Common myeloid progenitor, CD34-positive (primary cell): Measurements from ENCODE around the gene TENT5A.
A peak's percentile ranks its signal among the peaks of the same experiment; 100 is the strongest.

Source experiments
- CTCF ChIA-PET: fragments of 350-600 bp; sonication (Branson Sonifier 250); formaldehyde crosslinking; loops from one replicate; lab custom pipeline; 2021; ENCODE audit warnings: antibody characterized with exemption; lab: Charles Lee
- POLR2A ChIA-PET: fragments of 350-600 bp; sonication (Branson Sonifier 250); formaldehyde crosslinking; loops from one replicate; lab custom pipeline; 2021; ENCODE audit warnings: antibody characterized with exemption; lab: Charles Lee
- DNase-seq, 3 donors: peaks; one replicate each; pipeline versions ENCODE4 v3.0.0 to v3.0.0-alpha.2; 2013
- H3K27ac ChIP-seq, 2 experiments: 1 replicate in 1 of 2; 2 replicates in 1 of 2; pipeline ENCODE4 v1.7.0; 2013; ENCODE audit warnings: inconsistent platforms in 2 of 2, low read length in 2 of 2, mild to moderate bottlenecking in 2 of 2, low read depth in 1 of 2, moderate library complexity in 1 of 2; ENCODE audit not compliant: severe bottlenecking in 2 of 2, insufficient read depth in 1 of 2, poor library complexity in 1 of 2
- H3K27me3 ChIP-seq, 5 experiments: replicated peaks in 2 of 5; 1 replicate in 3 of 5; 2 replicates in 2 of 5; pipeline versions ENCODE4 v1.6.1 to v1.7.0; 2013; ENCODE audit warnings: low read length in 4 of 5, mild to moderate bottlenecking in 2 of 5, moderate library complexity in 2 of 5, inconsistent platforms in 1 of 5; ENCODE audit not compliant: insufficient read depth in 5 of 5, control insufficient read depth in 4 of 5
- H3K36me3 ChIP-seq, 4 experiments: 1 replicate in 2 of 4; 2 replicates in 2 of 4; pipeline versions ENCODE4 v1.6.1 to v1.7.0; 2013; ENCODE audit warnings: low read length in 3 of 4, control low read depth in 1 of 4, mild to moderate bottlenecking in 1 of 4; ENCODE audit not compliant: control insufficient read depth in 4 of 4, insufficient read depth in 4 of 4
- H3K4me1 ChIP-seq, 4 experiments: 1 replicate in 3 of 4; 2 replicates in 1 of 4; pipeline versions ENCODE4 v1.6.1 to v1.7.1; 2013; ENCODE audit warnings: low read length in 3 of 4, mild to moderate bottlenecking in 3 of 4, control low read depth in 1 of 4, inconsistent platforms in 1 of 4, moderate library complexity in 1 of 4; ENCODE audit not compliant: control insufficient read depth in 4 of 4, insufficient read depth in 4 of 4; ENCODE audit errors: control extremely low read depth in 1 of 4
- H3K4me3 ChIP-seq, 7 experiments: 1 replicate in 4 of 7; 2 replicates in 3 of 7; pipeline versions ENCODE4 v1.5.1 to v1.7.0; 2013; ENCODE audit warnings: mild to moderate bottlenecking in 7 of 7, low read length in 6 of 7, moderate library complexity in 6 of 7, inconsistent platforms in 2 of 7, low read depth in 2 of 7, control low read depth in 1 of 7; ENCODE audit not compliant: insufficient read depth in 4 of 7, control insufficient read depth in 1 of 7; ENCODE audit errors: extremely low read depth in 1 of 7
- H3K9me3 ChIP-seq, 5 experiments: 1 replicate in 4 of 5; 2 replicates in 1 of 5; pipeline versions ENCODE4 v1.6.1 to v1.7.1; 2013; ENCODE audit warnings: low read length in 4 of 5, mild to moderate bottlenecking in 2 of 5, inconsistent platforms in 1 of 5, low read depth in 1 of 5, moderate library complexity in 1 of 5; ENCODE audit not compliant: control insufficient read depth in 4 of 5, insufficient read depth in 2 of 5; ENCODE audit errors: control extremely low read depth in 1 of 5
- WGBS: methylation state at CpG from one replicate; pipeline ENCODE4 v1.1.5; 2013; ENCODE audit not compliant: insufficient coverage; 5-methylcytosine and 5-hydroxymethylcytosine counted together

TENT5A gene

DNA sequence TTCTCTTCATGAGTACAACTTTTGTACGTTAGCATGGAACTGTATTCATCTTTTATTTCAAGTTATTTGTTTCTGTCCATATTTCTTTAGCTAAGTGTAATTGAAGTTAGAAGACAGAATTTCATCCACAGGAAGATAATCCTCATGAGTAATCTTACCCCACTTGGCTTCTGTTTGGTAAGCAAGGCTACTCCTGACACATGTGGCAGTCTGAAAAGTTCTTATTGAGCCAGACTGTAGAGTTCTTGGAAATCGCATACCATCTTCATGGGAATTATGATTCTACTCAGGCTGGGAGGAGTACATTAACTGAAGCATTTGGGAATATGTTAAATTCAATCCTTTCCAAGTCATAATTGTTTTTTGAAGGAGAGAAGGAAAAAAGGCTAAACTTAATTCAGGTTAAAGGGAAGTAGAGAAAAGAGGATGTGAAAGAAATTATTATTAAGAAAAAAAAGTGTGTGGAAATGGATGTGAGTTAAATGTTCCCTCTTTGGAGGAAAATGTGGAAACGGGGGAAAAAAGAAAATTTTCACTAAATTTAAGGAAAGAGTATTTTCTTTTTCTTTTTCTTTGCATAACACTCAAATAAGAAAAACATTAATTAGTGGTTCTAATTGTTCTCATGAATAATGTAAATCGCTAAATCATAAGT is 41.5 kb upstream of the TENT5A start:
- no peak overlapping the region for H3K4me3 ChIP-seq
- H3K4me1 ChIP-seq = peaks cover 0 to 16% (median 5%) of the 10 kb centered on the region in 4 experiments
- CTCF ChIA-PET = interaction anchor here (0.7 to 1.7 kb wide), 4 partner anchors 10 to 28 kb away, joined by 3 to 7 read pairs (median 4); no protein-coding TSS in a partner anchor
- H3K36me3 ChIP-seq = no peaks in the 10 kb centered on the region
- WGBS = 100% methylated on average over 2 of the region's 4 CpGs
- no peak for DNase-seq
- peaks cover 0 to 3% (median 0%) of the 10 kb centered on the region in 5 experiments for H3K9me3 ChIP-seq
- no peak overlapping the region for H3K27ac ChIP-seq
- POLR2A ChIA-PET = no interaction called here
- H3K27me3 ChIP-seq = no peaks in the 10 kb centered on the region

DNA sequence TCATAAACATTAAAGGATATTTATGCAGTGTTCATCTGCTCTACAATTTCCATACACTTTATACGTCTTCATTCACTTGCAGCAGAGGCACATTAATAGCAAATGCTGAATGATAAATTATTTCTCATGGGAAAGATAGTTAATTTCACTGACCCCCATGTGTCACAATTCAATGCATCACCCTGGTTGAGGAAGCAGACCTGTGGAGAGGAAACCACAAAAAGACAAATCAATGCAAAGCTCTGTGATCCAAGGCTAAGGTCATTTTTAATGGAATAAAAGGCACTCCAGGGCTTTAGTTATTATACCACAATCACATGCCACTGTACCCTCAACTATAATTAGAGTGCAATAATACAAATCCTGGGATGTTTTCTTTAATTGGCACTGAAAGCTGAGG is 40.3 kb upstream of the TENT5A start:
- Histone ChIP-seq H3K4me3 (no peak overlapping the region), H3K27me3 (no peaks in the 10 kb centered on the region), H3K27ac (no peak overlapping the region), H3K9me3 (peaks cover 0 to 3% (median 0%) of the 10 kb centered on the region in 5 experiments), H3K36me3 (no peaks in the 10 kb centered on the region), H3K4me1 (peaks cover 0 to 13% (median 4%) of the 10 kb centered on the region in 4 experiments)
- no CpG with 5 or more reads among the region's 1 CpG for WGBS
- DNase-seq = peak in 2 of 3 donors; percentile 15 to 33
- ChIA-PET POLR2A (no interaction called here), CTCF (interaction anchor here (0.7 to 1.7 kb wide), 4 partner anchors 9 to 26 kb away, joined by 3 to 7 read pairs (median 4); no protein-coding TSS in a partner anchor)

DNA sequence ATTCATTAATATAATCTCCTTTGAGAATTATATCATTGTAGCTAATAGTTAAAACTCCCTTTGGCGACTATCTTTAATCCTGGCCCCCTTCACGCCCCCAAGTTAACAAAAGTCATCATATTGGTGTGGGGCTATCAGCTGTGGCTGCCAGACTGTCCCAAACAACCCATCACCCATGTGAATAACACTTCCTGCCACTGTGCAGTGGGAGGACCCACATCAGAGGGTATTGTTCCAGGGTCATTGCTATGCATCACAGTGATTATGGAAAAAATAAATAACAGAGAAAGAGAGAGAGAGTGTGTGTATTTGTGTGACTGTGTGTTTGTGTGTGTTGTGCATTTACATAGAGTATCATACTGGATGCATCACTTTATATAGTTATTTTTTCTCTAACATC is 39.3 kb upstream of the TENT5A start:
- Histone ChIP-seq H3K36me3 (no peaks in the 10 kb centered on the region), H3K9me3 (peaks cover 0 to 3% (median 0%) of the 10 kb centered on the region in 5 experiments), H3K4me1 (peaks cover 0 to 6% (median 2%) of the 10 kb centered on the region in 4 experiments), H3K27me3 (no peaks in the 10 kb centered on the region), H3K4me3 (no peak overlapping the region), H3K27ac (no peak overlapping the region)
- DNase-seq = no peak
- WGBS = no CpG with 5 or more reads among the region's 2 CpGs
- ChIA-PET CTCF (interaction anchor here (1.9 kb wide), 1 partner anchor 19 kb away, joined by 5 read pairs; no protein-coding TSS in a partner anchor), POLR2A (no interaction called here)

DNA sequence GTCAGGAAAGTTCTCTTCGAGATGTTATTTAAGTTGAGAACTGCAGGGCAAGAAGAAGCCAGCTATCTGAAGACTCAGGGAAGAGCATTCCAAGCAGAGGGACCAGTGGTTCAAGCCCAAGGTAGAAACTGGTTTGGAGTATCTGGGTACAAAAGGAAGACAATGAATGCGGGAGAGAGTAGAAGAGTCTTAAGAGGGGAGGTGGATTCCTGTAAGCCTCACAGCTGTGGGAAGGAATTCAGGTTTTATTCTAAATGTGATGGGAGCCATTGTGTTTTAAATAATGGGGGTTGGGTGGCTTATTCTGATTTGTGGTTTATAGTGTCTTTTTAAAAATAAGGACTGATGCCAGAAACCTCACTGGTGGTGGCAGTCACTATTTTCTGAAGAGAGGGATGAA is 37.6 kb upstream of the TENT5A start:
- no peaks in the 10 kb centered on the region for H3K27me3 ChIP-seq
- H3K4me1 ChIP-seq = peaks cover 0 to 6% (median 3%) of the 10 kb centered on the region in 4 experiments
- DNase-seq = no peak
- POLR2A ChIA-PET = no interaction called here
- no peak overlapping the region for H3K27ac ChIP-seq
- H3K9me3 ChIP-seq = no peaks in the 10 kb centered on the region
- WGBS = 94% methylated on average over 2 of the region's 2 CpGs
- H3K36me3 ChIP-seq = no peaks in the 10 kb centered on the region
- CTCF ChIA-PET = interaction anchor here (1.5 kb wide), 1 partner anchor 34 kb away, joined by 3 read pairs; no protein-coding TSS in a partner anchor
- H3K4me3 ChIP-seq = no peak overlapping the region

GRCh38 chr6:81789291-81789690 is 36.8 kb upstream of the TENT5A start:
- ChIA-PET CTCF (interaction anchor here (0.8 kb wide), 1 partner anchor 17 kb away, joined by 3 read pairs; no protein-coding TSS in a partner anchor), POLR2A (no interaction called here)
- WGBS = no CpG with 5 or more reads among the region's 1 CpG
- Histone ChIP-seq H3K4me3 (no peak overlapping the region), H3K27ac (no peak overlapping the region), H3K27me3 (no peaks in the 10 kb centered on the region), H3K36me3 (no peaks in the 10 kb centered on the region), H3K4me1 (peaks cover 0 to 6% (median 3%) of the 10 kb centered on the region in 4 experiments), H3K9me3 (no peaks in the 10 kb centered on the region)
- DNase-seq = no peak

- Histone ChIP-seq H3K27ac (no peak overlapping the region), H3K4me1 (peaks cover 0 to 6% (median 3%) of the 10 kb centered on the region in 4 experiments), H3K9me3 (no peaks in the 10 kb centered on the region), H3K4me3 (no peak overlapping the region), H3K27me3 (no peaks in the 10 kb centered on the region), H3K36me3 (no peaks in the 10 kb centered on the region)
- ChIA-PET CTCF (interaction anchor here (0.7 to 0.8 kb wide), 2 partner anchors 18 to 22 kb away, joined by 3 to 4 read pairs; no protein-coding TSS in a partner anchor), POLR2A (no interaction called here)
- DNase-seq = no peak
Observed at GRCh38 chr6:81788748-81789147, 36.3 kb upstream of the TENT5A start.
